Neural cell (in vitro differentiated cells): ENCODE measurements around the gene BRIP1. TPM values are rescaled to one million over a fixed set of nuclear protein-coding genes. Genes with fewer than 3 reads are reported as not detected.
"Not testable (repeated sequence)": the region's sequence is repeated elsewhere in the genome, so short reads cannot be mapped to it uniquely, and the experiment has no call there.

Experiments used
- H2AFZ ChIP-seq: fragments of 200-600, 300-800 bp; sonication (generic), shearing (Covaris generic); 2 replicates; pipeline ENCODE4 v1.6.0; 2014; ENCODE audit warnings: low read depth, mild to moderate bottlenecking, antibody characterized with exemption, low read length, moderate library complexity
- H3F3A ChIP-seq: fragments of 200-600 bp; shearing (Covaris generic); 2 replicates; pipeline ENCODE4 v1.6.1; 2016; ENCODE audit warnings: mild to moderate bottlenecking, moderate library complexity, mixed read lengths, antibody characterized with exemption, low read length; ENCODE audit not compliant: insufficient read depth, poor library complexity, severe bottlenecking
- H3K27ac ChIP-seq: fragments of 200-600, 300-800 bp; sonication (generic), shearing (Covaris generic); 2 replicates; pipeline ENCODE4 v1.5.1; 2014; ENCODE audit warnings: mild to moderate bottlenecking, low read length, moderate library complexity
- H3K27me3 ChIP-seq: fragments of 300-800, 200-600 bp; sonication (generic), shearing (Covaris generic); 2 replicates; pipeline ENCODE4 v1.6.0; 2014; ENCODE audit warnings: mild to moderate bottlenecking, low read depth, low read length, moderate library complexity; ENCODE audit not compliant: insufficient read depth
- H3K36me3 ChIP-seq: fragments of 300-800, 200-600 bp; sonication (generic), shearing (Covaris generic); 2 replicates; pipeline ENCODE4 v1.5.1; 2014; ENCODE audit warnings: mild to moderate bottlenecking, antibody characterized with exemption, low read length, moderate library complexity; ENCODE audit not compliant: insufficient read depth
- H3K4me2 ChIP-seq: fragments of 300-800, 200-600 bp; sonication (generic), shearing (Covaris generic); 2 replicates; pipeline ENCODE4 v1.6.0; 2014; ENCODE audit warnings: mild to moderate bottlenecking, low read length
- H3K4me3 ChIP-seq: fragments of 300-800, 200-600 bp; sonication (generic), shearing (Covaris generic); 2 replicates; pipeline ENCODE4 v1.5.1; 2014; ENCODE audit warnings: mild to moderate bottlenecking, low read length, moderate library complexity
- H3K79me2 ChIP-seq: fragments of 200-600 bp; shearing (Covaris generic); replicated peaks from 2 replicates; pipeline ENCODE4 v1.6.0; 2014; ENCODE audit warnings: mild to moderate bottlenecking, low read length, moderate library complexity; ENCODE audit not compliant: insufficient read depth
- H3K9ac ChIP-seq: fragments of 300-800, 200-600 bp; sonication (generic), shearing (Covaris generic); 2 replicates; pipeline ENCODE4 v1.6.1; 2016; ENCODE audit warnings: mild to moderate bottlenecking, low read length, mixed read lengths
- H3K9me2 ChIP-seq: fragments of 200-600 bp; shearing (Covaris generic); 2 replicates; pipeline ENCODE4 v1.6.1; 2016; ENCODE audit warnings: mild to moderate bottlenecking, low read length, mixed read lengths; ENCODE audit not compliant: insufficient read depth
- H3K9me3 ChIP-seq: fragments of 200-600, 300-800 bp; sonication (generic), shearing (Covaris generic); 2 replicates; pipeline ENCODE4 v1.6.1; 2016; ENCODE audit warnings: mild to moderate bottlenecking, mixed run types, low read length, moderate library complexity, mixed read lengths
- H4K20me1 ChIP-seq: fragments of 200-600 bp; shearing (Covaris generic); 2 replicates; pipeline ENCODE4 v1.6.1; 2016; ENCODE audit warnings: mild to moderate bottlenecking, mixed run types; ENCODE audit not compliant: insufficient read depth
- CTCF ChIP-seq: fragments of 450-650 bp; IDR thresholded peaks from 2 replicates; pipeline ENCODE4 v1.5.1; 2014; ENCODE audit warnings: antibody characterized with exemption, mild to moderate bottlenecking, moderate library complexity; ENCODE audit not compliant: poor library complexity, severe bottlenecking
- EP300 ChIP-seq: fragments of 450-650 bp; conservative IDR thresholded peaks from 2 replicates; pipeline ENCODE4 v1.6.1; 2014; ENCODE audit warnings: antibody characterized with exemption, mild to moderate bottlenecking, moderate library complexity; ENCODE audit not compliant: poor library complexity, severe bottlenecking
- EZH2 ChIP-seq: fragments of 200-600, 300-800 bp; shearing (Covaris generic), sonication (generic); IDR thresholded peaks from 2 replicates; pipeline ENCODE4 v1.6.1; 2014; ENCODE audit warnings: antibody characterized with exemption, low read length, borderline replicate concordance, mild to moderate bottlenecking; ENCODE audit not compliant: insufficient read depth, poor library complexity, severe bottlenecking
- MXI1 ChIP-seq: fragments of 450-650 bp; conservative IDR thresholded peaks from 2 replicates; pipeline ENCODE4 v1.6.1; 2014; ENCODE audit warnings: antibody characterized with exemption, mild to moderate bottlenecking; ENCODE audit not compliant: poor library complexity, severe bottlenecking
- POLR2AphosphoS5 ChIP-seq: IDR thresholded peaks from 2 replicates; pipeline ENCODE4 v1.6.1; 2012
- RAD21 ChIP-seq: fragments of 450-650 bp; conservative IDR thresholded peaks from 2 replicates; pipeline ENCODE4 v1.6.1; 2014; ENCODE audit warnings: antibody characterized with exemption, mild to moderate bottlenecking, moderate library complexity
- REST ChIP-seq: IDR thresholded peaks from 2 replicates; pipeline ENCODE4 v1.6.1; 2012; ENCODE audit warnings: borderline replicate concordance
- SMC3 ChIP-seq: fragments of 450-650 bp; conservative IDR thresholded peaks from 2 replicates; pipeline ENCODE4 v1.6.1; 2014; ENCODE audit warnings: antibody characterized with exemption, mild to moderate bottlenecking, moderate library complexity; ENCODE audit not compliant: poor library complexity
- TAF1 ChIP-seq: IDR thresholded peaks from 2 replicates; pipeline ENCODE4 v1.6.1; 2012; ENCODE audit warnings: low read depth
- polyA plus RNA-seq: library from polyadenylated mRNA; depleted of rRNA; stranded (reverse); fragments of >200 nt; gene quantifications from 2 replicates; pipeline ENCODE4 v1.2.3, GENCODE V29; 2014

Gene BRIP1
- polyA plus RNA-seq, 1 donor from 2014 or later: 0.47 TPM

- no peaks in the 10 kb centered on the region for H3K27me3 ChIP-seq
- no peaks in the 10 kb centered on the region for H3K9me2 ChIP-seq
- H3K4me2 ChIP-seq: peak overlapping the region; percentile 69
- H3K9ac ChIP-seq: peak overlapping the region; percentile 11
- peak overlapping the region; percentile 76 for H3K4me3 ChIP-seq
- peak overlapping the region; percentile 35 for H2AFZ ChIP-seq
- H3K36me3 ChIP-seq: peaks cover 5% of the 10 kb centered on the region
- no peaks in the 10 kb centered on the region for H3K9me3 ChIP-seq
- TF ChIP-seq POLR2AphosphoS5: no peak
- no peak for TF ChIP-seq TAF1
- no peak for TF ChIP-seq CTCF
- no peak for TF ChIP-seq SMC3
- TF ChIP-seq RAD21: no peak
- no peak for TF ChIP-seq REST
- no peak for TF ChIP-seq EP300
- no peak for TF ChIP-seq MXI1
- TF ChIP-seq EZH2: no peak
- no peaks in the 10 kb centered on the region for H3K79me2 ChIP-seq
- no peak overlapping the region for H3K27ac ChIP-seq
- H4K20me1 ChIP-seq: no peaks in the 10 kb centered on the region
- no peaks in the 10 kb centered on the region for H3F3A ChIP-seq
These were observed 436 bp upstream of the BRIP1 start for GRCh38 chr17:61863801-61864126.

GRCh38 chr17:61862105-61862574, 1.2 kb downstream of the BRIP1 start:
- TF ChIP-seq RAD21: no peak
- TF ChIP-seq SMC3: no peak
- TF ChIP-seq EP300: no peak
- no peak for TF ChIP-seq CTCF
- TF ChIP-seq POLR2AphosphoS5: no peak
- TF ChIP-seq EZH2: no peak
- no peak for TF ChIP-seq MXI1
- TF ChIP-seq TAF1: no peak
- TF ChIP-seq REST: no peak
- no peaks in the 10 kb centered on the region for H4K20me1 ChIP-seq
- no peak overlapping the region for H3K9ac ChIP-seq
- H3K36me3 ChIP-seq: peaks cover 4% of the 10 kb centered on the region
- H3K27me3 ChIP-seq: no peaks in the 10 kb centered on the region
- H3K9me3 ChIP-seq: no peaks in the 10 kb centered on the region
- no peaks in the 10 kb centered on the region for H3K9me2 ChIP-seq
- H3K4me2 ChIP-seq: no peak overlapping the region
- no peak overlapping the region for H2AFZ ChIP-seq
- no peaks in the 10 kb centered on the region for H3F3A ChIP-seq
- H3K4me3 ChIP-seq: no peak overlapping the region
- no peaks in the 10 kb centered on the region for H3K79me2 ChIP-seq
- no peak overlapping the region for H3K27ac ChIP-seq

GRCh38 chr17:61860397-61860796, 2.9 kb downstream of the BRIP1 start:
- H3K36me3 ChIP-seq, H2AFZ ChIP-seq, H3K9ac ChIP-seq, H3K79me2 ChIP-seq, H3K27me3 ChIP-seq, H3K9me3 ChIP-seq, H4K20me1 ChIP-seq, H3K4me2 ChIP-seq, H3K4me3 ChIP-seq, H3K27ac ChIP-seq, H3K9me2 ChIP-seq, H3F3A ChIP-seq: not testable (repeated sequence)
